HG03469 (cell line): Measurements from ENCODE around the gene PTH2.

ENCODE experiments used
- ATAC-seq: cut with Tn5 transposase; IDR thresholded peaks from one replicate; pipeline ENCODE4 v1.9.1; 2021; ENCODE audit warnings: mild to moderate bottlenecking, moderate library complexity, moderate number of reproducible peaks; ENCODE audit not compliant: unreplicated experiment

Gene PTH2

GRCh38 chr19:49432141-49433073, 9.2 kb upstream of the PTH2 start:
- no peak for ATAC-seq

DNA sequence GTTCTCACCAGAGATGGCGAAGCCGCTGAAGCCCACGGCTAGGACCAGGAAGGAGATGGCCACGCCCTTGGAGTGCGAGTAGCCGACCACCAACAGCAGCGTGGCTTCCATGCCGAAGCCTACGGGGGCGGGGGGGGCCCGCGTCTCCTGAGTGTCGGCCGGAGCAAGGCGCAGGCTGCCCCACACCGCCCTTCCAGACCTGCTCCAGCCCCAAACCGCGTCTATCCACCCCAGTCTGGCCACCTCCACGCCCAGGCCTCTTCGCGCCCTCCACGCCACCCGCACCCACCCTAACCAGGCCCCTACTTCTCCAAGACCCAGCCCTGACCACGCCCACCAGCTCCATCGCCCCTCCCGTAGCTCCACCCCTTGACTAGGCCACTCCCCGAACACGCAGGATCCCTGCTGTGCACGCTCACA, 8.1 kb upstream of the PTH2 start:
- ATAC-seq = no peak

- ATAC-seq = no peak
Measured at GRCh38 chr19:49430678-49431329, 7.6 kb upstream of the PTH2 start.

DNA sequence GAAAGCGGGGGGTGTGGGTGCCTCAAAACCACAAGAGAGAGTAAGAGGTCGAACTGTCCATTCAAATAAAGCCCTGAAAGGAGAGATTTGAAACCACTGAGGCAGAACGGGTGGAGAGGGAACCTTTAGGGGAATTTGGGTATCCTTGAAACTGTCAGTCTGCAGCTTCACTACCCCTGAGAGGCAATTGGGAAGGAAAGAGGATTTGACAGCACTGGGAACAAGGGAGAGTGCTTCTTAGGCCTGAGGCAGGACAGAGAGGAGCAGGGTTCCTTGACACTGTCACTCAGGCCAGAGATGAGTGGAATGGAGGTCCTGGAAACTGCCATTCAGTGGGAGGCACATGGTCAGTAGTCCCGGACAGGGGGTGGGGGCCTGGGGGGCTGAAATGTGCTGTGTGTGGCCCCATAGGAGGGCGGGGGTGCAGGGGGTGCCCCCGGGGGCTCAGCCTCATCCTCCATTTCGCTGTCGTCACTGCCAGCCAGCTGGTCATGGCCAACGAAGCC, 7.0 kb upstream of the PTH2 start:
- ATAC-seq = no peak

- ATAC-seq = no peak
Measured at GRCh38 chr19:49428547-49429451, 5.6 kb upstream of the PTH2 start.

GRCh38 chr19:49427855-49428546, 4.8 kb upstream of the PTH2 start:
- no peak for ATAC-seq

GRCh38 chr19:49427339-49427738, 4.1 kb upstream of the PTH2 start:
- no peak for ATAC-seq

DNA sequence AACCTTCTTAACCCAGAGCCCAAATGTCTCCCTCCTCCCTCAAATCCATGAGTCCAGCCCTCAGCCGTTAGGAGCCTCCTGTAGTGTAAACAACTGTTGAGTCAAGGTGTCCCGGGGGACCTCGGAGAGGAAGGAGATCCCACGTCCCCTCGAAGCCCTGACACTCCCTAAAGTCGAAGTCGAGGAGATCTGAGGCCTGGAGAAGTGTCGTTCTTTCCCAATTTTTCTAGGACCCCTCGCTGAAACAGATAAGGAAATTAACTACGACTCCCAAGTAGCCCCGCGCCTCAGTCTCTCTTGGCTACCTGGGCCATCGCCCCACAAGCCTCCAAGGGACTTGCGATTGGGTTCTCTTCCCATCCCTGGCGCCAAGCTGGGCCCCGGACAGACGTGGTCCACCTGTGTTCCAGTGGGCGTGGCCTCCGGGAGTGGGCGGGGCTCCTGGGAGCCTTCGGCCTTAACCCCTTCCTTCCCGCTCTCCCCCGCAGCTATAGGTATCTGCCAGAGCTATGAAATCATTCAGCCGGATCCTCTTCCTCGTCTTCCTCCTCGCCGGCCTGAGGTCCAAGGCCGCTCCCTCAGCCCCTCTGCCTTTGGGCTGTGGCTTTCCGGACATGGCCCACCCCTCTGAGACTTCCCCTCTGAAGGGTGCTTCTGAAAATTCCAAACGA, 2.8 kb upstream of the PTH2 start:
- no peak for ATAC-seq

- no peak for ATAC-seq
Measured at GRCh38 chr19:49425178-49425577, 1.9 kb upstream of the PTH2 start, which contains the start of gene GFY. Gene GFY (plus strand): TSS chr19:49425388. CDS start chr19:49426431, 1,043 bp downstream.

- no peak for ATAC-seq
Measured at GRCh38 chr19:49423985-49424303, 703 bp upstream of the PTH2 start.

- no peak for ATAC-seq
Measured at GRCh38 chr19:49422407-49423070, 702 bp downstream of the PTH2 start.

- ATAC-seq = no peak
Measured at GRCh38 chr19:49421878-49422202, 1.4 kb downstream of the PTH2 start.

DNA sequence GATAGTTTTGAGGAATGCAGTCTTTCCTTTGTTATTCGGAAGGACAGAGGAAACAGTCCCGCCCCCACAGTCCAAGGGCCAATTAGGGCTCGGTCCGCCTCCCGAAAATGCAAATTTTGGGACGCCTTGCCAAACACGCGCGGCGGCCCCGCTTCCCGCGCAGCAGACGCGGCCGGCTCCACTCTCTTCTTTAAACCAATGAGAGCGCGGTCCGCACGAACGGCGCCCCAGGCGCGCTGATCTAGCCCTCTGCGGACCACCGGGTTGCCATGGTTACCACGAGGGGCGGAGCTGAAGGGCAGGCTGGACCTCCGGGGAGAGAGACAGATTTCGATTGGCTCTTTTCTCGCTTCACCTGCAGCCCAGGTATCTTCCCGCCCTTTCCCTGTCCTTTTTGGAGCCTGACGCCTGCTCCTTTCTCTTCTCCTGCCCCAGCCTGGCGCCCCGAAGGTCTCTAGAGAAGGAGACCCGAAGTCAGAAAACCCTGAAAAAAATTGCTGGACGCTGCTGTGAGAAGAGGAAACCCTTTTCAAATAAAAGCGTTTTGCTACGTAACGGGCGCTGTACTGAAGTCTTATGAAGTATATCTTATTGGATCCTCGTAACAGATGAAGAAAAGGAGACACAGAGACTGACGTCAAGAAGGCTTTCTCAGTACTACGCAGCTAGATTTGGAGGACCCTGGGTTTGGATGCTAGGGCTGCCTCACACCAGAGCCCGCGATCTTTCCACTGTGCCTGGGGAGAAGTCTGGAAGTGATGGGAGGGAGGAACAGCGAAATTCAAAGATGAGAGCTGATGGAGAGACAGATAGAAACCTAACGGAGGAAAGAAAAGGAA, 2.0 kb downstream of the PTH2 start:
- no peak for ATAC-seq

- ATAC-seq = no peak
Measured at GRCh38 chr19:49420227-49420626, 3.0 kb downstream of the PTH2 start.

GRCh38 chr19:49419173-49419572, 4.1 kb downstream of the PTH2 start:
- no peak for ATAC-seq

- no peak for ATAC-seq
Measured at GRCh38 chr19:49418511-49418910, 4.7 kb downstream of the PTH2 start.

DNA sequence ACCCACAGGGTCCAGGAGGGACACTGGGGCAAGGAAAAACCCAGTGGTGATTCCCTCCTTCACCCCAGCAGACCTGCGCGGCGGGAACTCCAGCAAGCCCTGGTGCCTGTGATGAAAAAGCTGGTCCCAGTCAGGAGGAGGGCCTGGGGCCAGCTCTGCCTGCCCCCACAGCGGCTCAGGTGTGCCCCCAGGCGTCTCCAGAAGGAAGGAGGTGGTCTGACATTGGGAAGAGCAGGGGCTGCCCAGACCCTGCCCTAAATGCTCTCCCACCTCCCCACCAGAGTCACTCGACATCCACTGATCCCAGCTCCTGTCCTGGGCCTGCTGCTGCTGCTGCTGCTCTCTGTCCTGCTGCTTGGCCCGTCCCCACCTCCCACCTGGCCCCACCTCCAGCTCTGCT, 6.2 kb downstream of the PTH2 start:
- no peak for ATAC-seq

DNA sequence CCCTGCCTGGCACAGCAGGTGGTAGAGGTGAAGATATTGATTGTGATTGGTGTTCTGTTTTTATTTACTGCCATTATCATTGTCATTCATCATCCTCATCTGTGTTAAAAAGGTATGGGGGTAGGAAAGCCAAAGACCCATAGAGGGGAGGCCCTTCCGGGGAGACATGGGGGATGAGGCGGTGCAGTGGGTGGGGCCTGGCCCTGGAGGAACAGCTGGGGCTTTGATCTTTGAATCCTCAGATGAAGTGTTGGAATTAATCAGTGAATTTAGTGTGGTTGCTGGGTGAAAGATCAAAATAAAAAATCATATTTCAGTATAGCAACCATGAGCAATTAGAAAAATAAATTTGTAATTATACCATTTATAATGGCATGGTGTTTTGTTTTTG, 7.4 kb downstream of the PTH2 start:
- no peak for ATAC-seq
